Measurements from ENCODE around the gene C5orf63.

The C5orf63 gene

GRCh38 chr5:127003798-127004495 lies 69.4 kb downstream of the C5orf63 start:
- no peak overlapping the region for H3K4me3 ChIP-seq (ENCODE audit: low read depth, low read length)
- no peak for DNase-seq (ENCODE audit: low read depth, low spot score)
- ChIA-PET POLR2A (no interaction called here), CTCF (no interaction called here)
- TF ChIP-seq CTCF (IDR thresholded peaks at IDR 0.05; ENCODE audit: insufficient read depth, low read length, missing control alignments), result no peak

DNA sequence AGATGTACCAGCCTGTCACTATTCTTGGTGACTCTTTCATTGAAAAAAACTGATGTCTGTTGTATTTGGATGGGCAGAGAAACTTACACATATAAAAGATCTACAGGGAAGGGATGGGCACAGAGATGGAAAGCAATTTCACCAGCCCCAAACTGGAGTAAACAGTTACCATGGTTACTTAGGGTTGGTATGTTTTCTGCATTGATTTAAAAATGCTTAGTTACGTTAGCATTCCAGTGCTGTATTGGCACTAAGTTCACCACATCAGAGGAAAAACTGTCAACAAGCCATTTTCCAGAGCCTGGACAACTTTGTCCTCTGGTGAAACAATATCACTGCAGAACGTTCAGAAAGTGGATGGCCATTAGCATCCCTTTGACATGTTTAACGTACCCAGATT lies 70.9 kb downstream of the C5orf63 start:
- TF ChIP-seq CTCF (IDR thresholded peaks at IDR 0.05; ENCODE audit: insufficient read depth, low read length, missing control alignments), result no peak
- CTCF ChIA-PET, result interaction anchor here (1.0 kb wide), 1 partner anchor 26 kb away, joined by 5 read pairs; no protein-coding TSS in a partner anchor
- POLR2A ChIA-PET, result no interaction called here
- no peak overlapping the region for H3K4me3 ChIP-seq (ENCODE audit: low read depth, low read length)
- DNase-seq (ENCODE audit: low read depth, low spot score), result no peak

DNA sequence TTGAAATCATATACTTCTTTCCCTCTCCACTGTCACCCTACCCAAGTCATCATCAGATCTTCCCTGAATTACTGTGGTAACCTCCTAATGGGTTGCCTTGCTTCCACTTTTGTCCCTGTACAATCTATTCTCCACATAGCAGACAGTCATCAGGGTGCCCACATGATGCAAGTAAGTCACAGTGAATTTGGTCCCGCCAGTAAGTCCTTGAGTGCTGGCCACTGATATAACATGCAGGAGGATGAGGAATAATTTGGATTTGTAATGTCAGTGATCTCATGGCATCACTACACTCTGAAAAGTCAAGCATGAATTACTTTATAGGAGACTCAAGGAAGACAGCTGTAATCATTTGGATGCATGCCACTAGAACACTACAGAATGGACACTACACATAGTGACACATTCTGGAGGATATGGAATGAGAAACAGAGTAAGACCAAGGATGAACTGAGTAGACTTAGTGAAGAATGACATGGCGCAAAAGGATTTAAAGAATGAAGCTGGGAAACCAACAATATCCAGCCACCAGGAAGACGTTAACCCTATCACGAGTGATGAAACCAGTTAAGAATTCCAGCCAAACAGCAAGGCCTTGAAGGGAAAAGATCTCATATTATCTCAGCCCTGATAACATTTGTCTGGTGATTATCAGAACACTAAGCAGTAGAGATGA lies 71.5 kb downstream of the C5orf63 start:
- H3K4me3 ChIP-seq (ENCODE audit: low read depth, low read length), result no peak overlapping the region
- TF ChIP-seq CTCF (IDR thresholded peaks at IDR 0.05; ENCODE audit: insufficient read depth, low read length, missing control alignments), result no peak
- CTCF ChIA-PET, result no interaction called here
- POLR2A ChIA-PET, result no interaction called here
- peak; percentile 92 for DNase-seq (ENCODE audit: low read depth, low spot score)

Data from AG04449 (cell line).